Prostate gland (tissue), 2 donors: ENCODE measurements around the gene NRXN3. TPM values are rescaled to one million over a fixed set of nuclear protein-coding genes. Genes with fewer than 3 reads are reported as not detected.

Experiments
- DNase-seq: peaks from one replicate; pipeline ENCODE4 v3.0.0-alpha.2; 2019; ENCODE audit warnings: low spot score
- H3K27ac ChIP-seq, 2 donors: fragments of 200-600 bp; sonication (generic); 2 replicates each; pipeline ENCODE4 v1.5.1; 2017 to 2019
- H3K27me3 ChIP-seq: fragments of 200-600 bp; sonication (generic); replicated peaks from 2 replicates; pipeline ENCODE4 v1.5.1; 2019; ENCODE audit not compliant: insufficient read depth
- H3K36me3 ChIP-seq, 2 donors: fragments of 200-600 bp; sonication (generic); 1 replicate in 1 of 2; 2 replicates in 1 of 2; pipeline versions ENCODE4 v1.5.1 to v1.8.1; 2017 to 2019
- H3K4me1 ChIP-seq: fragments of 200-600 bp; sonication (generic); replicated peaks from 2 replicates; pipeline ENCODE4 v1.5.1; 2019
- H3K4me3 ChIP-seq, 2 donors: fragments of 200-600 bp; sonication (generic); 2 replicates each; pipeline ENCODE4 v1.5.1; 2017 to 2019
- H3K9me3 ChIP-seq: fragments of 200-600 bp; sonication (generic); 2 replicates; pipeline ENCODE4 v1.5.1; 2017
- CTCF ChIP-seq, 4 experiments: fragments of 200-600 bp in 2 of 4; fragments of 450-650 bp in 2 of 4; sonication (generic) in 2 of 4; IDR thresholded peaks; 1 replicate in 3 of 4; 2 replicates in 1 of 4; pipeline ENCODE4 v1.5.1; 2016 to 2019; ENCODE audit warnings: antibody characterized with exemption in 4 of 4, mild to moderate bottlenecking in 2 of 4, moderate library complexity in 2 of 4
- POLR2A ChIP-seq: fragments of 450-650 bp; IDR thresholded peaks from one replicate; pipeline ENCODE4 v1.6.1; 2016; ENCODE audit warnings: antibody characterized with exemption, mild to moderate bottlenecking
- POLR2AphosphoS5 ChIP-seq: sonication (generic); formaldehyde crosslinking; IDR thresholded peaks from one replicate; pipeline ENCODE4 v1.6.1; 2017; ENCODE audit warnings: antibody characterized with exemption
- WGBS: methylation state at CpG from one replicate; pipeline ENCODE4 v1.1.5; 2018; 5-methylcytosine and 5-hydroxymethylcytosine counted together
- intact Hi-C: fragments of 100-400 bp; cut with DNase I; formaldehyde crosslinking; loops from one replicate; pipeline ENCODE4 v1.14.2; 2022
- total RNA-seq, 2 donors: library from RNA; depleted of rRNA; stranded (reverse); fragments of >200 nt; gene quantifications; one replicate each; pipeline ENCODE4 v1.1.0, GENCODE V29; 2016

The NRXN3 gene
- total RNA-seq, 2 donors from 2014 or later: 6.6 to 8.2 TPM

DNA sequence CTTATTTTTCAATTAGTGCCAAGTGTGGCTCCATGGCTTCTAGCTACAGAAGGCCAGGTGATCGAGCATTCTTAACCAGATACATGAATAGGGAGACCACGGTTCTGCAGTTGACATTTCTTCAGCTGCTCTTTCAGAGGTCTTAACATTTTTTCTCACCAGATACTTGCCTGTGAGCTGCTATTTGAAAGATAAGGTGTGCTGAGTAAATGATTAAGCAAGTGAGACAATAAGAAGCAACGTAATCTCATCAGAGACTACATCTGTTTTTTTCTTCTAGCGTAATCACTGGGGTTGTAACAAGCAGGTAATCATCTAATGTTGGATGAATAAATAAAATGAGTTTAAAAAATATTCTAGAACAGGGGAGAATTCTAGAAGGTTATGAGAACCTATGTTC lies 1128.2 kb downstream of the NRXN3 start:
- Histone ChIP-seq H3K36me3 (no peaks in the 10 kb centered on the region), H3K27ac (no peak overlapping the region), H3K9me3 (no peaks in the 10 kb centered on the region), H3K27me3 (no peaks in the 10 kb centered on the region), H3K4me3 (no peak overlapping the region), H3K4me1 (no peaks in the 10 kb centered on the region)
- no peak for DNase-seq
- no peak for TF ChIP-seq POLR2AphosphoS5
- intact Hi-C loops: no loop called here
- WGBS: 83% methylated on average over 4 of the region's 4 CpGs

DNA sequence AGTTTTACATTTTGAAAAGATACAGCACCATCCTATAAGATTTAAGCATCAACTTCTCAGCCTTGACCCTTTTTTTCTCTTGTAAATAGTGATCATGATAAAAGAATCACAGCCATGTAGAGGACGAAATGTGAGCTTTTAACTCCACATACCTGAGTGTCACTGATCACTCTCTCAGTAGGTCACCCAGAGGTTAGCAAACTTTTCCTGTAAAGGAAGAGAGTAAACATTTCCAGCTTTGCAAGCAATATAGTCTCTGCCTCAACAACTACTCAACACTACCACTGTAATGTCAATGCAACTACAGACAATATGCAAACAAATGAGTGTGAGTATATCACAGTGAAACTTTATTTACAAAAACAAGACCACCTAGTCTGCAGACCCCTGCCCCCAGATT lies 1129.0 kb downstream of the NRXN3 start:
- DNase-seq: no peak
- H3K4me1 ChIP-seq: no peaks in the 10 kb centered on the region
- no peaks in the 10 kb centered on the region for H3K27me3 ChIP-seq
- H3K27ac ChIP-seq: no peak overlapping the region
- no peak overlapping the region for H3K4me3 ChIP-seq
- 42% methylated on average over 1 of the region's 1 CpG for WGBS
- TF ChIP-seq POLR2AphosphoS5 (no peak), POLR2A (no peak), CTCF (IDR thresholded peaks at IDR 0.05) (no peak)
- no peaks in the 10 kb centered on the region for H3K9me3 ChIP-seq
- H3K36me3 ChIP-seq: no peaks in the 10 kb centered on the region
- intact Hi-C loops: no loop called here

DNA sequence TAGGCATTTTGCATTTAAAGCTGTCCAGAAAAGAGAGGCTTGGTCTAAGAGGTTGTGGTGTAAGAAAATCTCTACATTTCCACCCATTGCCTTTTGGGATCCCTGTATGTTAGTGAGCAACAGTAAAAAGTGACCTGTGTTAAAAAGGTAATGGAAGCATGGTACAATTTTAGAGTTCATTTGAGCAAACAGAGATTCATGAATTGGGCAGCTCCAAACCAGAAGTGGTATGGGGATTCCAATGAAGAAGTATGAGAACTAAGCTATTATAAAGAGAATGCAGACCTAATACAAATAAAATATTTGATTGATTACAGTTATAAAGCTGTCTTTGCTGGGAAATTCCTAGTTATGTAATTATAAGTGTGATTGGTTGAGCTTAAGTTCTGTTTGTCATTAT lies 1134.1 kb downstream of the NRXN3 start:
- no peak for TF ChIP-seq CTCF (IDR thresholded peaks at IDR 0.05)
- no peak for TF ChIP-seq POLR2A
- no peak for TF ChIP-seq POLR2AphosphoS5
- intact Hi-C loops: no loop called here
- Histone ChIP-seq H3K27ac (no peak overlapping the region), H3K27me3 (no peaks in the 10 kb centered on the region), H3K9me3 (no peaks in the 10 kb centered on the region), H3K4me3 (no peak overlapping the region), H3K4me1 (no peaks in the 10 kb centered on the region), H3K36me3 (no peaks in the 10 kb centered on the region)
- DNase-seq: no peak

DNA sequence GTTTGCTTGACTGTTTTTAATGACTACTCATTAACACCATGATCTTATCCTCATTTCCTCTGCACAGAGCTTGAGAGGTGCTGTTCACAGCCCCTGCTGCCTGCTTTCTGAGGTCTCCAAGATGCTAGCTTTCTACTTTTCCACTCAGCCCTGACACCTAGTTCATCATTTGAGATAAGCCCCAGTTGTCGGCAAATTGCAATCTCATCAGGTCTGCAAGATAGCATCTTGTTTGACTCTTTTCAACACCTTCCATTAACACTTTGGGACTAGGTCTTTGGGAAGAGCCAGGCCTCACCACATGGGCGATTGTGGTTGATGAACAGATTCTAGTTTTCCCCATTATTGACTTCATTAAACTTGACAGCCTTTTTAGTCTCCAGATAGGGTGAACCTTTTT lies 1136.4 kb downstream of the NRXN3 start:
- whole genome bisulfite sequencing: 70% methylated on average over 2 of the region's 2 CpGs
- H3K9me3 ChIP-seq: no peaks in the 10 kb centered on the region
- H3K27me3 ChIP-seq: no peaks in the 10 kb centered on the region

DNA sequence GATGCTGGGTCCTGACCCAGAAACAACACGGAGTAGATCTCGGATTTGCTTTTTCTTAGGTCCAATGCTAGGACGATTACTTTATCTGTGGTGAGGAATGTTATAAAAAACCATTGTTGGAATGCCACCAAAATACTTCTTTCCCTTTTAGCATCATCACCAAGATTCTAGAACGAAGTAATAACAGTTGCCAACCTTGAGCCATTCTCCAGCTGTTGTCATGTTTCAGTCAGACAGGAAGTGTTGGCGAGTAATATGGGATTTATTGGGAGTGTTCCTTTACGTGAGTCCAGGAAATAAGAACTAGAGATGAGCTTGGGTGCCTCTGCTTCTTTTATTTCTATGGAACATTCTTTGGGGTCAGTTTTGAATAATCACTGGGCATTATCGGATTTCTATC lies 1148.2 kb downstream of the NRXN3 start:
- no peaks in the 10 kb centered on the region for H3K36me3 ChIP-seq
- H3K27me3 ChIP-seq: no peaks in the 10 kb centered on the region
- WGBS: 49% methylated on average over 7 of the region's 7 CpGs
- intact Hi-C loops: no loop called here
- no peaks in the 10 kb centered on the region for H3K9me3 ChIP-seq
- TF ChIP-seq CTCF (IDR thresholded peaks at IDR 0.05): no peak
- TF ChIP-seq POLR2A: no peak
- no peak for TF ChIP-seq POLR2AphosphoS5
- DNase-seq: no peak
- H3K4me3 ChIP-seq: no peak overlapping the region
- H3K4me1 ChIP-seq: no peaks in the 10 kb centered on the region
- H3K27ac ChIP-seq: no peak overlapping the region

More for the DNA sequence above, 1136.4 kb downstream of the NRXN3 start:
- intact Hi-C loops: no loop called here
- H3K4me1 ChIP-seq: no peaks in the 10 kb centered on the region
- no peak overlapping the region for H3K27ac ChIP-seq
- DNase-seq: no peak
- H3K4me3 ChIP-seq: no peak overlapping the region
- TF ChIP-seq CTCF (IDR thresholded peaks at IDR 0.05): no peak
- TF ChIP-seq POLR2AphosphoS5: no peak
- no peak for TF ChIP-seq POLR2A
- H3K36me3 ChIP-seq: no peaks in the 10 kb centered on the region
